ENCODE measurements around the gene PGAP6. TPM values are rescaled to one million over a fixed set of nuclear protein-coding genes. Genes with fewer than 3 reads are reported as not detected.
A peak's percentile ranks its signal among the peaks of the same experiment; 100 is the strongest.

PGAP6 gene
- total RNA-seq, 1 donor from 2014 or later: 55.8 TPM

DNA sequence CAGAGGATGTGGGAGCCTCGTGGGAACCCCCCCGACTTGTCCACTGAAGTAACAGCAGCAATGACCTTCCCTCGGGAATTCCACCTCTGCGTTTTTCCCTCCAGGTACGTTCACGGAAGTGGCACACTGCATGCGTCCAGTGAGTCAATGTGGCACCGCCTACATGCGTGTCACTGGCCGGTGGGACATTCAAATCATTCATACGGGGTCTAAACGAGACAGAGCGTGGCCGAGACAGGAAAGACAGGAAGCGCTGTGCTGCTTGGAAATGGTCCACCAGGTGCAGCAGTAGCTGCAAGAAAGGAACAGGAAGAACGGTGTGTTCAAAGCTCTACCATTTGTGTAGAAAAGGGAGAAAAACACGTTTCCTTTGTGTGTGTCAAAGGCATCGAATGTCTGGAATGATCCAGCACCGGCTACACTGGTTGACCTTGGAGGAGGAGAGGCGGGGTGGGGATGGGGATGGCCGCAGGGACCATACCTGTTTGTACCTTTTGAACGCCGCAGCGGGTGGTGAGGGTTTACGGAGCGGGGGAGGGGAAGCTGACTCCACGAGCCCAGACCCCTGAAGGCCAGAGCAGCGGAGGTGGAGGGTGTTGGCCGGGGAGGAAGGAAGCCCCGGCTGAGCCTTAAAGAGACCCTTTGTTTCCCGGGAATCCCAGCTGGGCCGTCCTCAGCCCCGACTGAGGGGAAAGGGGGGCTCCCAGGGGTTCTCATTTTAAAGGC lies 1.7 kb upstream of the PGAP6 start:
- H3K27me3 ChIP-seq (ENCODE audit: low read depth): no peaks in the 10 kb centered on the region
- peak; percentile 71 for DNase-seq
- H3K9me3 ChIP-seq: no peaks in the 10 kb centered on the region
- H3K36me3 ChIP-seq: no peaks in the 10 kb centered on the region
- TF ChIP-seq, protein P1, sequence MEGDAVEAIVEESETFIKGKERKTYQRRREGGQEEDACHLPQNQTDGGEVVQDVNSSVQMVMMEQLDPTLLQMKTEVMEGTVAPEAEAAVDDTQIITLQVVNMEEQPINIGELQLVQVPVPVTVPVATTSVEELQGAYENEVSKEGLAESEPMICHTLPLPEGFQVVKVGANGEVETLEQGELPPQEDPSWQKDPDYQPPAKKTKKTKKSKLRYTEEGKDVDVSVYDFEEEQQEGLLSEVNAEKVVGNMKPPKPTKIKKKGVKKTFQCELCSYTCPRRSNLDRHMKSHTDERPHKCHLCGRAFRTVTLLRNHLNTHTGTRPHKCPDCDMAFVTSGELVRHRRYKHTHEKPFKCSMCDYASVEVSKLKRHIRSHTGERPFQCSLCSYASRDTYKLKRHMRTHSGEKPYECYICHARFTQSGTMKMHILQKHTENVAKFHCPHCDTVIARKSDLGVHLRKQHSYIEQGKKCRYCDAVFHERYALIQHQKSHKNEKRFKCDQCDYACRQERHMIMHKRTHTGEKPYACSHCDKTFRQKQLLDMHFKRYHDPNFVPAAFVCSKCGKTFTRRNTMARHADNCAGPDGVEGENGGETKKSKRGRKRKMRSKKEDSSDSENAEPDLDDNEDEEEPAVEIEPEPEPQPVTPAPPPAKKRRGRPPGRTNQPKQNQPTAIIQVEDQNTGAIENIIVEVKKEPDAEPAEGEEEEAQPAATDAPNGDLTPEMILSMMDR (IDR thresholded peaks at IDR 0.05): no peak
- H3K4me1 ChIP-seq: peaks cover 50% of the 10 kb centered on the region
- ATAC-seq: peak; percentile 23 to 44
- intact Hi-C loops (cut with DNase I): no loop called here
- H3K4me3 ChIP-seq: peak overlapping the region; percentile 95
- H3K27ac ChIP-seq: peak overlapping the region; percentile 59

GRCh38 chr16:381012-381788 lies 578 bp downstream of the PGAP6 start:
- TF ChIP-seq, protein P1 (IDR thresholded peaks at IDR 0.05): no peak
- Histone ChIP-seq H3K4me3 (peak overlapping the region; percentile 91), H3K27ac (peak overlapping the region; percentile 84), H3K4me1 (peaks cover 50% of the 10 kb centered on the region), H3K36me3 (peaks cover 15% of the 10 kb centered on the region), H3K27me3 (ENCODE audit: low read depth) (no peaks in the 10 kb centered on the region), H3K9me3 (no peaks in the 10 kb centered on the region)
- peak; percentile 31 to 33 for ATAC-seq
- peak; percentile 67 for DNase-seq
- intact Hi-C loops (cut with DNase I): no loop called here

DNA sequence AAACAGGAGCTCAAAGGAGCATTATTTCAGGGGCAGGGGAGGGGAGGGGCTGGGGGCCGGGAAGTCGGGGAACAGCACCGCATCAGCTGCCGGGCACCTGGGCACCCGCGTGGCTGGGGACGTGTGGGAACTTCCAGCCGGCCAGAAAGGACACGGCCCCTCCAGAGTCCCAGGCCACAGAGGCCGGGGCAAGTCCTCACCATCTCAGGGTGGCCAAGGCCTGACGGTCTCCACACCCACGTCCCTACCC lies 1.1 kb downstream of the PGAP6 start:
- Histone ChIP-seq H3K4me3 (peak overlapping the region; percentile 91), H3K27ac (peak overlapping the region; percentile 84), H3K4me1 (peaks cover 50% of the 10 kb centered on the region), H3K9me3 (no peaks in the 10 kb centered on the region), H3K36me3 (peaks cover 20% of the 10 kb centered on the region), H3K27me3 (ENCODE audit: low read depth) (no peaks in the 10 kb centered on the region)
- DNase-seq (peak; percentile 51), ATAC-seq (peak; percentile 5 to 30)
- intact Hi-C loops (cut with DNase I): no loop called here
- TF ChIP-seq, protein P1 (IDR thresholded peaks at IDR 0.05): no peak

DNA sequence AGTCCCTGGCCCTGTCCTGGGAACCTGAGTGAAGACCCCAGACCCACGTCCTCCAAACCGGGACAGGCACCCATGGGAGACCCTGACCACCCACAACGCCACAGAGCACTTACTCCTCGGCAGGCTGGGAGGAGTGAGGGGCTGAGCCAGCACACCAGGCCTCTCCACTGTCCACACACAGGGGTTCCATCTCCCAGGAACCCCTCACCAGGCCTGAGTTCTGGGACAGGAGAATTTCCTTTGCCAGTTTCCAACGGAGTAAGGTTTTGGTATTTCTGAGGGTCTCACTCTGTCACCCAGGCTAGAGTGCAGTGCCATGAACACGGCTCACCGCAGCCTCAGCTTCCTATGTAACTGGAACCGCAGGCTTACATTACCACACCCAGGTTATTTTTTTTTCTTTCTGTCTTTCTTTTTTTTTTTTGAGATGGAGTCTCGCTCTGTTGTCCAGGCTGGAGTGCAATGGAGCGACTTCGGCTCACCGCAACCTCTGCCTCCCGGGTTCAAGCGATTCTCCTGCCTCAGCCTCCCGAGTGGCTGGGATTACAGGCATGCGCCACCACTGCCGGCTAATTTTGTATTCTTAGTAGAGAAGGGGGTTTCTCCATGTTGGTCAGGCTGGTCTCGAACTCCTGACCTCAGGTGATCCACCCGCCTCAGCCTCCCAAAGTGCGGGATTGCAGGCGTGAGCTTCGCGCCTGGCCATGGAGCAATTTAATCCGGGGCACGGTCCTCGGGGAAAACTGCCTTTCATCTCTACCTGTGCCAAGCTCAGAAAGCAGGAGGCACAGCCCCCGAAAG lies 1.6 kb downstream of the PGAP6 start:
- H3K27ac ChIP-seq: peak overlapping the region; percentile 84
- H3K9me3 ChIP-seq: no peaks in the 10 kb centered on the region
- no peak for DNase-seq
- H3K36me3 ChIP-seq: peaks cover 23% of the 10 kb centered on the region
- intact Hi-C loops (cut with DNase I): no loop called here
- H3K4me3 ChIP-seq: peak overlapping the region; percentile 91
- no peak for ATAC-seq
- TF ChIP-seq, protein P1 (IDR thresholded peaks at IDR 0.05): no peak
- H3K4me1 ChIP-seq: peaks cover 50% of the 10 kb centered on the region
- no peaks in the 10 kb centered on the region for H3K27me3 ChIP-seq (ENCODE audit: low read depth)

DNA sequence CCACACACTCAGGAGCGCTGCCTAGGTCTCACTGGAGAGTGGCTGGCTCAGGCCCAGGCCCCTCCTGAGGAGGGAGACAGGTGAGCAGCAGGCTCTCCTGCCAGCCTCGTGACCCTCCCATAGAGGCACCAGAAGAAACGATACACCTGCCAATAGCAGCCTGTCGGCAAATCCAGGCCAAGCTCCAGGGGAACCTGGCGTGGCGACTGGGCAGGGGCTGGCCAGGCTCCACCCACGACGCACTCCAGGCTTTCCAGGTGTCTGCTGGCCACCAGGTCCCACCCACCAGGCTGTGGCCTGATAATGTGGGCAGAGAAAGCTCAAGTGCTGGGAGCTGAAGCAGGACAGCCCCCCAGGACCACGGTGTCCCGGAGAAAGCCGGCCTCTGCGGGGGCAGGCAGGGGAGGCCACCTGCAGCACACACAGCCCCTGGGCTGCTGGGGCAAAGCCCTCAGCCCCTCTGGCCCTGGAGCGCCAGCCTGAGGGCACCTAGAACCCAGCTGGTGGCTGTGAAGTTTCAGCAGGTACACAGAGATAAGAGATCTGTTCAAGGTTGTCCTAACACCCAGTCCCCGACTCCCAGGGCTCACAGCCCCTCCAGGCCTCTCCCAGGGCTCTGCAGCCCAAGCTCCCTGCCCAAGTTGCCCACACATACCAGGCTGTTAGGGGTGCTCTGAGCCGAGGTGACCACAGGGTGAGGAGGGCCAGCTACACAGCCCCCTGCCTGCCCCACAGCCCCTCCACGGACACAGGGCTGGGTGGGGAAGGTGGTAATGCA lies 2.4 kb downstream of the PGAP6 start:
- peaks cover 49% of the 10 kb centered on the region for H3K4me1 ChIP-seq

More for the DNA sequence above, 2.4 kb downstream of the PGAP6 start:
- intact Hi-C loops (cut with DNase I): no loop called here
- peak; percentile 81 to 83 for ATAC-seq
- TF ChIP-seq, protein P1 (IDR thresholded peaks at IDR 0.05): no peak
- H3K27ac ChIP-seq: peak overlapping the region; percentile 46
- peaks cover 30% of the 10 kb centered on the region for H3K36me3 ChIP-seq
- H3K9me3 ChIP-seq: no peaks in the 10 kb centered on the region
- no peaks in the 10 kb centered on the region for H3K27me3 ChIP-seq (ENCODE audit: low read depth)
- DNase-seq: peak; percentile 90
- peak overlapping the region; percentile 21 for H3K4me3 ChIP-seq

All from lower lobe of right lung (tissue), 2 donors.